ENCODE data around the gene NDRG2. TPM values are rescaled to one million over a fixed set of nuclear protein-coding genes. Genes with fewer than 3 reads are reported as not detected.
A peak's percentile ranks its signal among the peaks of the same experiment; 100 is the strongest.

Gene NDRG2
- total RNA-seq, 1 donor from 2014 or later, result 2.1 TPM

DNA sequence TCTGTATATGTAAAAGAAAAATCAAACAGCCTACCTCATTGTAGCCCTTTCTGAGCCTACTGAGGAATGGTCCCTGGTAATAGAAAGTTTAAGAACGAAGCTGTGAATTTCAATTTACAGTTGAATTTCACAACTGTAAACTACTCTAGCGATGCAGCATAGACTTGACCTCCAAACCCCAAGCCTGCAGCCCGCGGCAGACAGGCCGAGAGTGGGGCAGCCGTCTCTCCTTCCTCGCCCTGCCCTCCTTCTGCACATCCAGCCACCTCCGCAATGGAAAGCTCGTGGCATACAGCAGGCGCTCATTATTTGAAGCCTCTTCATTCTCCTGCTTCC is 54.2 kb downstream of the NDRG2 start:
- H3K4me1 Mint-ChIP-seq, result peaks cover 9% of the 10 kb centered on the region
- ATAC-seq (ENCODE audit: low read depth), result no peak

DNA sequence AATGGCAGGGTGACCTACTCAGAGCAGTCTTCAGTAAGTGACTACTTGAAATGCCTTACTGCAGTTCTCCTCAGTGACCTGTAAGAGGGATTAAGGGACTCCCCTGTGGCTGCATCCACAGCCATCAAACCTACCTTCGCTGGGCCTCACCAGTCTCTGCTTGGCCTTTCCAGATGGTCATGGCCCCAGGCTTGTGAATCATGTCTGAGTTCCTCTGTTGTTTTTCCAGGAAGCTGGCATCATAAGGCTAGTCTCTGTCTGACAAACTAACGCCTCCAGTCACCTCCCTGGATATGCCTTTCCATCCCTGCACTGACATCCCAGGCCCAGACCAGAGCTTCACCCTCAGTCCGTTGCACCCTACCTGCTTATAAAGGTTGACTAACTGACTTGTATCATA is 55.5 kb downstream of the NDRG2 start:
- H3K9me3 Mint-ChIP-seq, result no peaks in the 10 kb centered on the region
- ChIA-PET POLR2A (no interaction called here), CTCF (interaction anchor here (3.3 to 5.2 kb wide), 2 partner anchors 8 to 111 kb away, joined by 33 to 35 read pairs; no protein-coding TSS in a partner anchor)
- H3K27me3 Mint-ChIP-seq, result peaks cover 58% of the 10 kb centered on the region
- no peak overlapping the region for H3K4me3 Mint-ChIP-seq
- H3K36me3 Mint-ChIP-seq (ENCODE audit: low read depth), result no peaks in the 10 kb centered on the region
- TF ChIP-seq, protein P1, sequence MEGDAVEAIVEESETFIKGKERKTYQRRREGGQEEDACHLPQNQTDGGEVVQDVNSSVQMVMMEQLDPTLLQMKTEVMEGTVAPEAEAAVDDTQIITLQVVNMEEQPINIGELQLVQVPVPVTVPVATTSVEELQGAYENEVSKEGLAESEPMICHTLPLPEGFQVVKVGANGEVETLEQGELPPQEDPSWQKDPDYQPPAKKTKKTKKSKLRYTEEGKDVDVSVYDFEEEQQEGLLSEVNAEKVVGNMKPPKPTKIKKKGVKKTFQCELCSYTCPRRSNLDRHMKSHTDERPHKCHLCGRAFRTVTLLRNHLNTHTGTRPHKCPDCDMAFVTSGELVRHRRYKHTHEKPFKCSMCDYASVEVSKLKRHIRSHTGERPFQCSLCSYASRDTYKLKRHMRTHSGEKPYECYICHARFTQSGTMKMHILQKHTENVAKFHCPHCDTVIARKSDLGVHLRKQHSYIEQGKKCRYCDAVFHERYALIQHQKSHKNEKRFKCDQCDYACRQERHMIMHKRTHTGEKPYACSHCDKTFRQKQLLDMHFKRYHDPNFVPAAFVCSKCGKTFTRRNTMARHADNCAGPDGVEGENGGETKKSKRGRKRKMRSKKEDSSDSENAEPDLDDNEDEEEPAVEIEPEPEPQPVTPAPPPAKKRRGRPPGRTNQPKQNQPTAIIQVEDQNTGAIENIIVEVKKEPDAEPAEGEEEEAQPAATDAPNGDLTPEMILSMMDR (IDR thresholded peaks at IDR 0.05), result no peak
- no peak for ATAC-seq (ENCODE audit: low read depth)
- intact Hi-C loops (cut with micrococcal nuclease), result no loop called here
- no peak for DNase-seq
- H3K4me1 Mint-ChIP-seq, result peaks cover 9% of the 10 kb centered on the region
- H3K27ac Mint-ChIP-seq, result no peak overlapping the region

More for the DNA sequence above, 54.2 kb downstream of the NDRG2 start:
- ChIA-PET CTCF (interaction anchor here (0.6 to 5.2 kb wide), 27 partner anchors 9 to 665 kb away, joined by 3 to 35 read pairs (median 4); partner anchors contain the start of gene TTC5), POLR2A (interaction anchor here (1.1 kb wide), 1 partner anchor 288 kb away, joined by 5 read pairs; no protein-coding TSS in a partner anchor)
- H3K27me3 Mint-ChIP-seq, result peaks cover 52% of the 10 kb centered on the region
- no peak overlapping the region for H3K27ac Mint-ChIP-seq
- DNase-seq, result no peak
- H3K9me3 Mint-ChIP-seq, result no peaks in the 10 kb centered on the region
- H3K36me3 Mint-ChIP-seq (ENCODE audit: low read depth), result no peaks in the 10 kb centered on the region
- H3K4me3 Mint-ChIP-seq, result peak overlapping the region; percentile 90
- TF ChIP-seq, protein P1 (IDR thresholded peaks at IDR 0.05), result no peak
- intact Hi-C loops (cut with micrococcal nuclease), result loop anchor here (5.0 to 10.0 kb wide), 2 partner anchors 98 to 636 kb away; partner anchors contain the start of gene CCNB1IP1

Other genes starting within 250 kb of the NDRG2 start
- 9.0 and 10.0 TPM in 2 replicates for gene RNASE6, start 243.8 kb downstream of the NDRG2 start, total RNA-seq
- gene RNASE1, start 222.2 kb downstream of the NDRG2 start, total RNA-seq, result not detected in 2 replicates
- gene RNASE3, start 133.7 kb downstream of the NDRG2 start, total RNA-seq, result not detected in 2 replicates
- gene RNASE2, start 69.6 kb downstream of the NDRG2 start, total RNA-seq, result not detected in 2 replicates
- 94.2 and 94.7 TPM in 2 replicates for gene METTL17, start 35.1 kb downstream of the NDRG2 start, total RNA-seq
- gene SLC39A2, start 25.8 kb downstream of the NDRG2 start, total RNA-seq, result 0.38 TPM in 1 of 2 replicates, not detected in the other
- not detected in 2 replicates for gene TPPP2, start 5.2 kb upstream of the NDRG2 start, total RNA-seq
- not detected in 2 replicates for gene RNASE13, start 9.7 kb upstream of the NDRG2 start, total RNA-seq
- gene RNASE7, start 17.3 kb upstream of the NDRG2 start, total RNA-seq, result not detected in 2 replicates
- gene RNASE8, start 32.8 kb upstream of the NDRG2 start, total RNA-seq, result not detected in 2 replicates
- 1.0 and 1.4 TPM in 2 replicates for gene ARHGEF40, start 45.2 kb upstream of the NDRG2 start, total RNA-seq
- gene ZNF219, start 73.6 kb upstream of the NDRG2 start, total RNA-seq, result 1.6 and 2.3 TPM in 2 replicates
- not detected in 2 replicates for gene TMEM253, start 76.0 kb upstream of the NDRG2 start, total RNA-seq
- gene OR5AU1, start 131.0 kb upstream of the NDRG2 start, total RNA-seq, result not detected in 2 replicates
- 653 and 683 TPM in 2 replicates for gene HNRNPC, start 244.4 kb upstream of the NDRG2 start, total RNA-seq